Measurements from ENCODE around the gene FSIP1. TPM values are rescaled to one million over a fixed set of nuclear protein-coding genes. Genes with fewer than 3 reads are reported as not detected.

Gene FSIP1
- total RNA-seq, 1 donor from 2014 or later: 0.96 TPM

DNA sequence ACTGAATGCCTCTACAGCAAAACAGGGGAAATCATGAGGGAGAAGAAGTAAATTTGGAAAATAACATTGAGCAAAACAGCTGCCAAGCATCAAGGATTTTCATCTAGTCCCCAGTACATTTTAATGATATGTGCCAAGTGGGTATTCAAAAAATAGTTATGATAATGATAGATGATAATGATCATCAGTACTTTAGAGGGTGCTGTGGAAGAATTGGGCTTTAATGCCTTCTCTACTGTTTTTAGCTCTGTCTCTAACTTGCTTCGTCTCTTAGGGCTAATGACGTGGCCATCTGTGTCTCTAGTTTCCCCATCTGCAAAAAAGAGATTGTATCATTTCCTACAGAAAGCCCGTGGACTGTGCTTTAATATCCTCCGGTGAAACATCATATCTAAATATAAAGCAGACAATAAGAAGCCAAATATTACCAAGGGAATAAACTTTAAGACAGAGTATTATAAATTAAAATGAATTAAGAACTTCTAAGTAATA lies 10.2 kb upstream of the FSIP1 start:
- TF ChIP-seq, protein P1, sequence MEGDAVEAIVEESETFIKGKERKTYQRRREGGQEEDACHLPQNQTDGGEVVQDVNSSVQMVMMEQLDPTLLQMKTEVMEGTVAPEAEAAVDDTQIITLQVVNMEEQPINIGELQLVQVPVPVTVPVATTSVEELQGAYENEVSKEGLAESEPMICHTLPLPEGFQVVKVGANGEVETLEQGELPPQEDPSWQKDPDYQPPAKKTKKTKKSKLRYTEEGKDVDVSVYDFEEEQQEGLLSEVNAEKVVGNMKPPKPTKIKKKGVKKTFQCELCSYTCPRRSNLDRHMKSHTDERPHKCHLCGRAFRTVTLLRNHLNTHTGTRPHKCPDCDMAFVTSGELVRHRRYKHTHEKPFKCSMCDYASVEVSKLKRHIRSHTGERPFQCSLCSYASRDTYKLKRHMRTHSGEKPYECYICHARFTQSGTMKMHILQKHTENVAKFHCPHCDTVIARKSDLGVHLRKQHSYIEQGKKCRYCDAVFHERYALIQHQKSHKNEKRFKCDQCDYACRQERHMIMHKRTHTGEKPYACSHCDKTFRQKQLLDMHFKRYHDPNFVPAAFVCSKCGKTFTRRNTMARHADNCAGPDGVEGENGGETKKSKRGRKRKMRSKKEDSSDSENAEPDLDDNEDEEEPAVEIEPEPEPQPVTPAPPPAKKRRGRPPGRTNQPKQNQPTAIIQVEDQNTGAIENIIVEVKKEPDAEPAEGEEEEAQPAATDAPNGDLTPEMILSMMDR (IDR thresholded peaks at IDR 0.05): no peak
- Histone ChIP-seq H3K4me3 (no peak overlapping the region), H3K27me3 (no peaks in the 10 kb centered on the region), H3K4me1 (no peaks in the 10 kb centered on the region), H3K9me3 (no peaks in the 10 kb centered on the region), H3K27ac (no peak overlapping the region), H3K36me3 (no peaks in the 10 kb centered on the region)
- intact Hi-C loops (cut with DNase I): no loop called here
- no peak for DNase-seq
- ATAC-seq: no peak

DNA sequence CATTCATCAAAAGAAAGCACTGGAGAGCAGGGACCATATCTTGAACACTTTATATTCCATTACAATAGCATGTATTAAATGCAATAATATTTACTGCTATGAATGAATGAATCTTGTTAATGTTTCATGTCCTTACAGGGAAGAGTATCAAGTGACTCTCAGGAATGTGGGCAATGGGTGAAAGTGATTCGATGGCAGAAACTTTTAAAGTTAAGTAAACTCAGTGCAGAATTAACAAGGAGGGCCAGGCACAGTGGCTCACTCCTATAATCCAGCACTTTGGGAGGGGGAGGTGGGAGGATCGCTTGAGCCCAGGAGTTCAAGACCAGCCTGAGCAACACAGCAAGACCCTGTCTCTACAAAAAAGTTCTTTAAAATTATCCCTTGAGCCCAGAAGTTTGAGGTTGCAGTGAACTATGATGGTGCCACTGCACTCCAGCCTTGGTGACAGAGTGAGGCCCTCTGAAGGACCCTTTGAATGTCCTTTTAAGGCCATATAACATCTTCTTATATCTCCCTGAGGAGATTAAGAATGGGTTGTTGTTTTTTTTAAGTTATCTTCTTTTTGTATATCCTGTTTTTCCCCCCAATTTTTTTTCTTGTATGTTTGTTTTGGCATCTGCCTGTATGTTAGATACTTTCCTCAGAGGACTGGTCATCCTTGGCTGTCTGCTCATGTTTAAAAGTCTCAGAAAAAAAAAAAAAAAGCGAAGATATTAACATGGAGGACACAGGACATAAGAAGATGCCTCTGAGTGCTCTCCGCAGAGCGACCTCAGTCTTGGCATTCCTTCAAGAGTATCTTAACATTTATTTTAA lies 9.6 kb upstream of the FSIP1 start:
- TF ChIP-seq, protein P1 (IDR thresholded peaks at IDR 0.05): no peak
- Histone ChIP-seq H3K36me3 (no peaks in the 10 kb centered on the region), H3K27me3 (no peaks in the 10 kb centered on the region), H3K4me1 (no peaks in the 10 kb centered on the region), H3K27ac (no peak overlapping the region), H3K9me3 (no peaks in the 10 kb centered on the region), H3K4me3 (no peak overlapping the region)
- no peak for DNase-seq
- intact Hi-C loops (cut with DNase I): no loop called here
- ATAC-seq: no peak

DNA sequence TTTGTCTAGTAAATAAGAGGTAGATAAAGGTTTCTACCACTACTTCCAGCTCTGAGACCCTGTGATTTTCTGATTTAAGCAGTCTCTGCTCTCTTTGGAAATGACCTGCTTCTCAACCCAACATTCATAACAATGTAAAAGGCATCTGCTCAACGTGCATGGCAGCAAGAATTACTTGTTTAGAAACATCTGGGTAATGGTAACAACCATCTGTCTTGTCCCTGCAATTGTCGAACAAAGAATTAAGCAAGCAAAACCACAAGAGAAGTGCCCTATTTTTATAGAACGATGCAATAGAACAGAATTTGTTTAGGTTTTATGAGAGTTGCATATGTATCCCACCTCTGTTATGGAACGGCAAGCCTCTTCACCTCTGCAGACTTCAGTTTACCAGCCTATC lies 7.1 kb upstream of the FSIP1 start:
- intact Hi-C loops (cut with DNase I): no loop called here
- Histone ChIP-seq H3K9me3 (no peaks in the 10 kb centered on the region), H3K4me3 (no peak overlapping the region), H3K27ac (no peak overlapping the region), H3K27me3 (no peaks in the 10 kb centered on the region), H3K4me1 (peaks cover 3% of the 10 kb centered on the region), H3K36me3 (no peaks in the 10 kb centered on the region)
- no peak for ATAC-seq
- DNase-seq: no peak
- TF ChIP-seq, protein P1 (IDR thresholded peaks at IDR 0.05): no peak

DNA sequence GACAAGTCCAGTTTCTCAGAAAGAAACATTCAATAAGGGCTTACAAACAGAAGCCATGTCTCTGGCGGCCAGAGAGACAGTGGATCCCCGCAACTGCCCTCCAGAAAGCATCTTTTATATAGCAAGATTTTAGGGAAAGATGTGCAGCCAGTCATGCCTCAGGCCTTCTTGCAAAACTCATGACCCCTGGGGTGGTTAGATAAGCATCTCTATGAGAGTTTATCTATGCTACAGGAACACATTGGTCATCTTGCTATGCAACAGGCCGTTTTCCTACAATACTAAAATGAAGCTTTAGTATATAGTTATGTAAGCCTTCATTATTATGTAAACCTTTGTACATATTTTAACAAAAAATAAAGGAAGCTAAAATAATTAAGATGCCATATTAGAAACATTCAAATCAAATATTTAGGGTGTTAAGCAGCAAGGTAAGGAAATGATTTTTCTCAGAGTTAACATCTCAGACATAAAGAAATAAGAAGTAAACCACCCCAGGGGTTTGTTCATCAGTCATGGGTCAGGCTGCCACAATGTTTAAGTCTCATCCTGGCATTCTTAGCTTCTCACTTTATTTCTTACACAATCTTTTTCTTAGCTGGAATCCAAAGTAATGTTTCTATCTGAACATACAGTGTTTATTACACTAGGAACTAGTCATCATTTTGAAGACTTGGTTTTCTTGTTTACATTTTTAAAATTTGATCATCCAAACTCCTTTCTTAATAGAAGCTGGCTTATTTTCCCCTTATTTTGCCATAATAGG lies 6.3 kb upstream of the FSIP1 start:
- Histone ChIP-seq H3K36me3 (no peaks in the 10 kb centered on the region), H3K4me1 (peaks cover 7% of the 10 kb centered on the region), H3K4me3 (no peak overlapping the region), H3K9me3 (no peaks in the 10 kb centered on the region), H3K27ac (no peak overlapping the region), H3K27me3 (no peaks in the 10 kb centered on the region)
- intact Hi-C loops (cut with DNase I): no loop called here
- no peak for ATAC-seq
- TF ChIP-seq, protein P1 (IDR thresholded peaks at IDR 0.05): no peak
- DNase-seq: no peak

DNA sequence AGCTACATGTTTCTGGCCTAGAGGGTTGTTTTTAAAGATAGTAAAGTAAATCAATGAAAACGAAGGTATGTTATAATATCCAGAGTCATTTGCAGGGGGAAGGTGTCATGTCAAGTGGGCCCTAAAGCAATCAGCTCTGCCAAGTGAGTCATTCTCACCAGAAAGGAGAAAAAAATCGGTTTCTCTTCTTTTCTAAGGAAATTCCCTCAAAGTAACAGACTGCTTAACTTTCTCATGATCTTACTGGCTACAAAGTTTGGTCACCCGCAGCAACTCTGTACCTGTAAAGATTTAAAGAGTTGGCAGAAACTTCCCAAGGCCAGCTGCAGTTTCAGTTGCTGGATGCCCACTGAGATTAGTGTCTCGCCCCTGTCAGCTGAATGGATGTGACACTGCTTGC lies 5.5 kb upstream of the FSIP1 start:
- Histone ChIP-seq H3K4me3 (no peak overlapping the region), H3K27me3 (no peaks in the 10 kb centered on the region), H3K4me1 (peaks cover 16% of the 10 kb centered on the region), H3K27ac (no peak overlapping the region), H3K36me3 (no peaks in the 10 kb centered on the region), H3K9me3 (no peaks in the 10 kb centered on the region)
- intact Hi-C loops (cut with DNase I): no loop called here
- DNase-seq (no peak), ATAC-seq (no peak)
- TF ChIP-seq, protein P1 (IDR thresholded peaks at IDR 0.05): no peak

Data from upper lobe of right lung (tissue), 1 donor.